BLaER1 treated with 17β-estradiol and CSF1 and Interleukin-3, amounts not matched to agents 10 nM and 100 nM (cell line): Measurements from ENCODE around the gene PANX1.
"Not testable (repeated sequence)": the region's sequence is repeated elsewhere in the genome, so short reads cannot be mapped to it uniquely, and the experiment has no call there.

Experiments
- H3K27ac ChIP-seq, 11 experiments: shearing (Covaris generic); formaldehyde crosslinking; 2 replicates each; pipeline ENCODE4 v1.8.1; 2022
- H3K27me3 ChIP-seq, 11 experiments: shearing (Covaris generic); formaldehyde crosslinking; 2 replicates each; pipeline ENCODE4 v1.8.1; 2022
- H3K36me3 ChIP-seq, 11 experiments: shearing (Covaris generic); formaldehyde crosslinking; 2 replicates each; pipeline ENCODE4 v1.8.1; 2022
- H3K4me1 ChIP-seq, 10 experiments: shearing (Covaris generic); formaldehyde crosslinking; 2 replicates each; pipeline ENCODE4 v1.8.1; 2022
- H3K4me2 ChIP-seq, 11 experiments: shearing (Covaris generic); formaldehyde crosslinking; 2 replicates each; pipeline ENCODE4 v1.8.1; 2022
- H3K4me3 ChIP-seq, 10 experiments: shearing (Covaris generic); formaldehyde crosslinking; 2 replicates each; pipeline ENCODE4 v1.8.1; 2022
- H3K9ac ChIP-seq, 11 experiments: shearing (Covaris generic); formaldehyde crosslinking; 2 replicates each; pipeline ENCODE4 v1.8.1; 2022
- H3K9me3 ChIP-seq, 11 experiments: shearing (Covaris generic); formaldehyde crosslinking; replicated peaks in 1 of 11; 2 replicates each; pipeline ENCODE4 v1.8.1; 2022
- H4K20me1 ChIP-seq, 11 experiments: shearing (Covaris generic); formaldehyde crosslinking; 2 replicates each; pipeline ENCODE4 v1.8.1; 2022
- Cebpa-rat ChIP-seq, 11 experiments: shearing (Covaris generic); IDR thresholded peaks; 2 replicates each; pipeline ENCODE4 v1.8.1; 2022

Gene PANX1

DNA sequence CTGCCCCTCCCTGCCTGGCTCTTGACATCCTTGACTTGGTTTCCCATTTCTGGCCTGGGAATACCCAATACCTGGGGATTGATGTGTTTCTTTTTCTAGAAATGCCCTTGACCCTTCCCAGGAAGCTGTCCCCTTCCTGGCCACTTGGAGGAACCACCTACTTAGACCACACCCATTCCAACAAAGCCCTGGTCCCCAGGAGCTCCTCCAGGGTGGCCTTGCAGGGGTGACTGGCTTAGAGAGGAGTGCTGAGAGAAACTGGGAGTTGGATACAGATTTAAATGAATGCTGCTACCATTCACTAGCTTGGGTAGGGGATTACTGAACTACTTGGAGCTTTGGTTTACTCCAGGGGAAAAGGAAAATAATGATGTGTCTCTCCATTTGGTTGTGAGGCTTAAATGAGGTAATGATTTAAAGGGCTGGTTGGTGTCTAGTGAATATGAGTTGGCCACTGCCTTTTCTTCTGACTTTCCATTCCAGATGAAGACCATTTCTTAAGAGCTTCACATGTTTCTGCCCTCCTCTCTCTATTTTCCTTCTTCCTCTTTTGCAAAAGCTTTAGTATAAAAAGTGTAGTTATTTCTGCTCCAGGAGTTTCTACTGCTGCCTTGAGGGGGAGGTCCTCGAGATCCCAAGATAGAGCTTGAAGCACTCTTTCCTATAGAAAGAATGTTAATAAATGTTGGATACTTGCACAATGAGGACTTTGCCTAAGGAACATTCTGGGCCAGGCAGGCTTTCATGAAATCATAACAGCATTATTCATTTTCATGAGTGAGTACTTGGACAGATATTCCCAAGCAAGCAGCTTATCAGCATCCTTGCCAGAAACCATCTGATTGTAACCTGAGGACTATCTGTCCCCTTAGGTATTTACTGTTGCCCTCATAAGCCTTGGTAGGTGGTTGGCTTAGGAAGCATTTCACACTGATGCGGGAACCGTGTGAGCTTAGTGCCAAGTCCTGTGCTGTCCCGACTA is 22.4 kb downstream of the PANX1 start:
- peak overlapping the region; percentile 14 to 91 (median 53); a peak in 19 of 22 replicates for H3K4me2 ChIP-seq
- TF ChIP-seq Cebpa-rat (IDR thresholded peaks at IDR 0.05): no peak
- peaks cover 39 to 80% (median 67%) of the 10 kb centered on the region in 10 experiments for H3K4me1 ChIP-seq
- H4K20me1 ChIP-seq: peaks cover 30 to 89% (median 77%) of the 10 kb centered on the region in 11 experiments; a peak in 20 of 22 replicates
- H3K27ac ChIP-seq: peak overlapping the region in 7 of 11 experiments; percentile 11 to 55 (median 39); a peak in 9 of 22 replicates
- no peak overlapping the region for H3K4me3 ChIP-seq
- H3K36me3 ChIP-seq: peaks cover 17 to 44% (median 33%) of the 10 kb centered on the region in 11 experiments
- H3K27me3 ChIP-seq: no peaks in the 10 kb centered on the region
- no peak overlapping the region for H3K9ac ChIP-seq
- H3K9me3 ChIP-seq: peaks cover 0 to 13% (median 10%) of the 10 kb centered on the region in 11 experiments; a peak in 18 of 22 replicates

DNA sequence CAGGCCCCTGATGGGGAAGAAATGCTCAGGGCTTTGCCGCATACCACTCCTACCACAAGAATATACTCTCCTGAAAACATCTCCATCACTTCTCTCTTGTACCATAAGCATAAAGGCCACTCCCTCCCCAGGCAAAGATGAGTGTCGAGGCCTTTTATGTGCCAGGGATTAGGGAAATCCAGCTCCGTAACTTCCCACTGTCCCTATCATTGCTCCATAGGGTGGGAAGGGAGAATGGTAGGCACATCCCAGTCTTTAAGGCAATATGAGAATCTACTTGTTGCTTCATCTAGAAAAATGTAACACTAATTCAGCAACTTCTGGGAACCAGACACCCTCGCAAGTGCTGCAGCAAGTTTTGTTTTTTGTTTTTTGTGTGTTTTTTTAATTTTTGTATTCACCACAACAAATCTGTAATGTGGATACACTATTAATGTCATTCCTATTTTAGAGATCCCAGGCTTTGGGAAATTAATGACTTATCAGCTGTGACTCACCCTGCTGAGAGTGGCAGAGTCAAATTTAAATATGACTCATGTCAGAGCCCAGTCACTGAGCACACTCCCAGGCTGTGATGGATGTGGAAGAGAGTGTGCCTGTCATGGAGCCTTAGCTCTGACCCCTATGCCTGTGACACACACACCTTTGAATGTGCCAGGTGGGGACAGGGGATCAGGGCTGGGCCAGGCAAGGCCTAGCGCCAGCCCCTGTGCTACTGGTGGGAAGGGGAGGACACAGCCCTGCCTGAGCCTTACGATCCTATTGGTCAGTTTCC is 23.4 kb downstream of the PANX1 start:
- Histone ChIP-seq H3K4me2 (peak overlapping the region in 8 of 11 experiments; percentile 8 to 91 (median 71); a peak in 12 of 22 replicates), H4K20me1 (peaks cover 30 to 78% (median 67%) of the 10 kb centered on the region in 11 experiments; a peak in 20 of 22 replicates), H3K9me3 (peaks cover 0 to 23% (median 19%) of the 10 kb centered on the region in 11 experiments; a peak in 19 of 22 replicates), H3K4me3 (no peak overlapping the region), H3K27ac (peak overlapping the region in 4 of 11 experiments; percentile 2 to 55 (median 39); a peak in 4 of 22 replicates), H3K9ac (no peak overlapping the region), H3K27me3 (no peaks in the 10 kb centered on the region), H3K4me1 (peaks cover 29 to 69% (median 59%) of the 10 kb centered on the region in 10 experiments), H3K36me3 (peaks cover 22 to 46% (median 37%) of the 10 kb centered on the region in 11 experiments)
- no peak for TF ChIP-seq Cebpa-rat (IDR thresholded peaks at IDR 0.05)

DNA sequence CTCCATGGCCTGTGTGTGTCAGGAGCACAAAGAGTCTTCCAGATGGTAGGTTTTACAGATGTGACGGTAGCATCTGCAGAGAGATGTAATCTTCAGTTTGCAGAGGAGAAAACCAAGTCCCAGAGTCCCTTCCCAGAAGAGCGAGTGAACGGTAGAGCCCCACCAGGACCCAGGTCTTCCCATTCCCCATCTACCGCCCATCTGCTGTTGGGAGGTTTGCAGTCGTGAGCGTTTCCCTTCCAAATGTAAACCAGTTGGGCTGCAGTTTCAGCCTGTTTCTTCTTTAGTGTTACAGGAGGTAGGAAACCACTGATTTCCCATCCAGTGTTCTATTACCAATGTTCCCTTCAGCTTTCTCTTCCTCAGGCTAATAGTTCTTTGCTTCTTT is 24.0 kb downstream of the PANX1 start:
- peaks cover 0 to 24% (median 19%) of the 10 kb centered on the region in 11 experiments; a peak in 19 of 22 replicates for H3K9me3 ChIP-seq
- H3K27ac ChIP-seq: peak overlapping the region in 2 of 11 experiments; percentile 2 to 55; a peak in 3 of 22 replicates
- peak overlapping the region in 8 of 11 experiments; percentile 8 to 91 (median 71); a peak in 11 of 22 replicates for H3K4me2 ChIP-seq
- H3K27me3 ChIP-seq: no peaks in the 10 kb centered on the region
- no peak overlapping the region for H3K9ac ChIP-seq
- no peak for TF ChIP-seq Cebpa-rat (IDR thresholded peaks at IDR 0.05)
- no peak overlapping the region for H3K4me3 ChIP-seq
- peaks cover 24 to 64% (median 54%) of the 10 kb centered on the region in 10 experiments for H3K4me1 ChIP-seq
- H4K20me1 ChIP-seq: peaks cover 26 to 72% (median 62%) of the 10 kb centered on the region in 11 experiments; a peak in 20 of 22 replicates
- H3K36me3 ChIP-seq: peaks cover 22 to 46% (median 37%) of the 10 kb centered on the region in 11 experiments

DNA sequence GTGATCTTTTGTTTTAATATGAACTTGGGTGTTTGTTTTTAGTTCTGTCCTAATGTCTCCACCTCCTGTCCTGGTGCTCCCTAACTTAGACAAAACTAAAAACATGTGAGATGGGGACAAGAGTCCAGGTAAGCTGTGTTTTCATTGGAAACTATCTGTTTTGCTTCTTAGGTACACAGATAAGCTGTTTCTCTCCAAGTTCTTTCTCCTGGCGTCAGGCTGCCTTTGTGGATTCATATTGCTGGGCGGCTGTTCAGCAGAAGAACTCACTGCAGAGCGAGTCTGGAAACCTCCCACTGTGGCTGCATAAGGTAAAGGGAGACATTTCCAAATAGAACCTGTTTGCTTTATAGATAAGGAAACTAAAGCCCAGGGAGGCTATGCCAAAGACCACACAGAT is 24.7 kb downstream of the PANX1 start:
- TF ChIP-seq Cebpa-rat (IDR thresholded peaks at IDR 0.05): no peak
- H3K27me3 ChIP-seq: no peaks in the 10 kb centered on the region
- peaks cover 26 to 66% (median 55%) of the 10 kb centered on the region in 11 experiments; a peak in 20 of 22 replicates for H4K20me1 ChIP-seq
- peaks cover 22 to 46% (median 37%) of the 10 kb centered on the region in 11 experiments for H3K36me3 ChIP-seq
- peaks cover 0 to 29% (median 19%) of the 10 kb centered on the region in 11 experiments; a peak in 19 of 22 replicates for H3K9me3 ChIP-seq
- H3K27ac ChIP-seq: peak overlapping the region in 1 of 11 experiments; percentile 55; a peak in 1 of 22 replicates
- no peak overlapping the region for H3K4me3 ChIP-seq
- peak overlapping the region in 3 of 11 experiments; percentile 88 to 91 (median 91); a peak in 5 of 22 replicates for H3K4me2 ChIP-seq
- H3K4me1 ChIP-seq: peaks cover 21 to 61% (median 50%) of the 10 kb centered on the region in 10 experiments
- H3K9ac ChIP-seq: no peak overlapping the region

DNA sequence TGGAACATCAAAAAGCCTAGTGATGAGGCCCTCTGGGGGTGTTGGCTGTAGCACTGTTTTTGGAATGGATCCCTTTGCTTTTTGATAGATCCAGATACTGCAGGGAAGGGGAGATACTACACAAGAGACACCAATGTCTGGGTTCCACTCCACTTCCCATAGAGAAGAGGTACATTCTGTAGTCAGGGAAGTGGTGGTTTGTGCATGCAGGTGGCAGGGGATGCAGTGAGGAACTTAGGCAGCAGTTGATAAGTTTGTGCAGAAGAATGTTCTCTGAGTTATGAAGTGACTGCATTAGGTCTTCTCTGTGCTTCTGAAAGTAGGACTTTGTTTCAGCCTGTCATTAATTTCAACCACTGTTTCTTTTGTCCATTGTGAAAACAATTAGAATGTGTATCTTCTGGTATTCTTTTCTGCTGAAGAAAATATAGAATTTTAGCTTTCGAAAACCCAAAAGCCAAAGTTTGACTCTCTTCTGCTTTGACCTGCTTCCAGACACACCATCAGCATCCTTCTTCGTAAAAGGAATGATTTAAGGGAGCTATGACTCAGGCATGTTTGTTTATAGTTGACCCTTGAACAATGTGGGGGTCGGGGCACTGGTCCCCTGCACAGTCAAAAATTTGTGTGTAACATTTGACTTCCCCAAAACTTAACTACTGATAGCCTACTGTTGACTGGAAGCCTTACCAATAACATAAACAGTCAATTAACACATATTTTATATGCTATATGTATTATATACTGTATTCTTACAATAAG is 25.6 kb downstream of the PANX1 start:
- no peaks in the 10 kb centered on the region for H3K27me3 ChIP-seq
- no peak overlapping the region for H3K4me3 ChIP-seq
- no peak overlapping the region for H3K27ac ChIP-seq
- TF ChIP-seq Cebpa-rat (IDR thresholded peaks at IDR 0.05): no peak
- H4K20me1 ChIP-seq: peaks cover 26 to 56% (median 48%) of the 10 kb centered on the region in 11 experiments; a peak in 20 of 22 replicates
- no peak overlapping the region for H3K9ac ChIP-seq
- H3K4me2 ChIP-seq: peak overlapping the region in 2 of 11 experiments; percentile 3 to 91; a peak in 2 of 22 replicates
- peaks cover 22 to 46% (median 37%) of the 10 kb centered on the region in 11 experiments for H3K36me3 ChIP-seq
- H3K4me1 ChIP-seq: peaks cover 13 to 54% (median 43%) of the 10 kb centered on the region in 10 experiments
- peaks cover 0 to 37% (median 22%) of the 10 kb centered on the region in 11 experiments; a peak in 19 of 22 replicates for H3K9me3 ChIP-seq

DNA sequence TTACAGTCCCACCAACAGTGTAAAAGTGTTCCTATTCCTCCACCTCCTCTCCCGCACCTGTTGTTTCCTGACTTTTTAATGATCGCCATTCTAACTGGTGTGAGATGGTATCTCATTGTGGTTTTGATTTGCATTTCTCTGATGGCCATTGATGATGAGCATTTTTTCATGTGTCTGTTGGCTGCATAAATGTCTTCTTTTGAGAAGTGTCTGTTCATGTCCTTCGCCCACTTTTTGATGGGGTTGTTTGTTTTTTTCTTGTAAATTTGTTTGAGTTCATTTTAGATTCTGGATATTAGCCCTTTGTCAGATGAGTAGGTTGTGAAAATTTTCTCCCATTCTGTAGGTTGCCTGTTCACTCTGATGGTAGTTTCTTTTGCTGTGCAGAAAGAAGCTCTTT is 28.7 kb downstream of the PANX1 start:
- not testable (repeated sequence) for H3K9ac ChIP-seq, H3K4me3 ChIP-seq, H3K27me3 ChIP-seq, H3K27ac ChIP-seq, H3K4me2 ChIP-seq
- Histone ChIP-seq H4K20me1 (peaks cover 11 to 26% (median 18%) of the 10 kb centered on the region in 11 experiments; a peak in 20 of 22 replicates), H3K4me1 (peaks cover 0 to 23% (median 14%) of the 10 kb centered on the region in 10 experiments; a peak in 18 of 20 replicates), H3K9me3 (peaks cover 8 to 63% (median 44%) of the 10 kb centered on the region in 11 experiments), H3K36me3 (peaks cover 24 to 60% (median 50%) of the 10 kb centered on the region in 11 experiments)

DNA sequence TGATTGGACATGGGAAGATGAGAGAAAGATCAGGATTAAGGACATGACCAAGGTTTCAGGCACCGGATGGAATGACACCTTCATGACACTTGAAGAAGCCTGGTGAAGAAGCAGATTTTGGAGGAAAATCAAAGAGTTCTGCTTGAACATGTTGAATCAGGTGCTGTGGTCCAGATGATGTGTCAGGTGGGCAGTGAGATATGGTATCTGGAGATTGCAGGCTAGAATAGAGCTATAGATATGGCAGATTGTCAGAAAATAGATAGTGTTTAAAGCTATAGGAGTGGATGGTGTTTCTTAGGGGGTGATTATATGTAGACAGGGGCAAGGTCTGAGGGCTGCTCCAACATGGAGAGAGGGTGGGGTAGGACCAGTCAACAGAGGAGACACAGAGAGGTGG is 40.2 kb downstream of the PANX1 start:
- no peaks in the 10 kb centered on the region for H3K27me3 ChIP-seq
- no peak for TF ChIP-seq Cebpa-rat (IDR thresholded peaks at IDR 0.05)
- no peak overlapping the region for H3K9ac ChIP-seq
- peaks cover 0 to 84% (median 56%) of the 10 kb centered on the region in 11 experiments; a peak in 20 of 22 replicates for H4K20me1 ChIP-seq
- peaks cover 0 to 57% (median 36%) of the 10 kb centered on the region in 11 experiments; a peak in 19 of 22 replicates for H3K36me3 ChIP-seq
- H3K9me3 ChIP-seq: peaks cover 10 to 31% (median 26%) of the 10 kb centered on the region in 11 experiments; a peak in 20 of 22 replicates
- no peak overlapping the region for H3K4me3 ChIP-seq
- H3K27ac ChIP-seq: no peak overlapping the region
- no peak overlapping the region for H3K4me2 ChIP-seq
- peaks cover 5 to 29% (median 18%) of the 10 kb centered on the region in 10 experiments; a peak in 17 of 20 replicates for H3K4me1 ChIP-seq
